Smooth muscle cell of the pulmonary artery (primary cell): ENCODE measurements around the gene SERPINE2. TPM values are rescaled to one million over a fixed set of nuclear protein-coding genes. Genes with fewer than 3 reads are reported as not detected.

Experiments
- total RNA-seq: library from RNA; depleted of rRNA; stranded (reverse); fragments of >200 nt; gene quantifications from 2 replicates; pipeline ENCODE4 v1.2.3, GENCODE V29; 2014

Gene SERPINE2, protein sequence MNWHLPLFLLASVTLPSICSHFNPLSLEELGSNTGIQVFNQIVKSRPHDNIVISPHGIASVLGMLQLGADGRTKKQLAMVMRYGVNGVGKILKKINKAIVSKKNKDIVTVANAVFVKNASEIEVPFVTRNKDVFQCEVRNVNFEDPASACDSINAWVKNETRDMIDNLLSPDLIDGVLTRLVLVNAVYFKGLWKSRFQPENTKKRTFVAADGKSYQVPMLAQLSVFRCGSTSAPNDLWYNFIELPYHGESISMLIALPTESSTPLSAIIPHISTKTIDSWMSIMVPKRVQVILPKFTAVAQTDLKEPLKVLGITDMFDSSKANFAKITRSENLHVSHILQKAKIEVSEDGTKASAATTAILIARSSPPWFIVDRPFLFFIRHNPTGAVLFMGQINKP
- 1,946 and 2,691 TPM in 2 replicates for total RNA-seq

DNA sequence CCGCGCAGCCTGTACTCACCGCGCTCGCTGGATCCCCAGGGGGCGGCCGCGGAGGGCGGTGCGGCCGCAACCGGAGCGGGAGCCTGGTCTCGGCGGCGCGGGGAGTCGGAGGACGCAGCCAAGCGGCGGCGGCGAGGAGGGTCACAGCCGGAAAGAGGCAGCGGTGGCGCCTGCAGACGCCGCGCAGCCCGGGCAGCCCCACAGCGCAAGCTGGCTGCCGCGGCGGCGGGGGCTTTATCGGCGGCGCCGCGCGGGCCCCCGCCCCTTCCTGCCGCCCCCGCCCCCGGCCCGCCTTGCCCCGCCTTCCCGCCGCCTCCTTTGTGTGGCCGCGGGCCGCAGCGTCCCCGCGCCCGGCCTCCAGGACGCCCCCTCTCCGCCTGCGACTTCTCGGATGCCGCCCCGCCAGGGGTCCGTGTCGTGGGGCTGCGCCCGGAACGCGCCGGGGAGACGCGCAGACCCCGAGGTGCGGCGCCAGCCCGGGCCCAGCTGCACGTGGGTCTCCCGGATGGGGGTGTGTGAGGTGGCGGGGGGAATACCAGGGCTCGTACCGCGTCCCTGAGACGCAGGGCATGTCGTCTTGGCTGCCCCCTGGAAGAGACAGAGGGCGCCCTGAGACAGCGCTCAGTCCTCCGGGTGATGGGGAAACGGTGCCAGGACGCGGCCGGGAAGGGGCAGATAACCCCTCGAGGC is at the start of gene SERPINE2:
SERPINE2 (minus strand) TSS at position 207 of the 690 bp plus-strand sequence. CDS start 37,386 bp downstream, outside the sequence.

DNA sequence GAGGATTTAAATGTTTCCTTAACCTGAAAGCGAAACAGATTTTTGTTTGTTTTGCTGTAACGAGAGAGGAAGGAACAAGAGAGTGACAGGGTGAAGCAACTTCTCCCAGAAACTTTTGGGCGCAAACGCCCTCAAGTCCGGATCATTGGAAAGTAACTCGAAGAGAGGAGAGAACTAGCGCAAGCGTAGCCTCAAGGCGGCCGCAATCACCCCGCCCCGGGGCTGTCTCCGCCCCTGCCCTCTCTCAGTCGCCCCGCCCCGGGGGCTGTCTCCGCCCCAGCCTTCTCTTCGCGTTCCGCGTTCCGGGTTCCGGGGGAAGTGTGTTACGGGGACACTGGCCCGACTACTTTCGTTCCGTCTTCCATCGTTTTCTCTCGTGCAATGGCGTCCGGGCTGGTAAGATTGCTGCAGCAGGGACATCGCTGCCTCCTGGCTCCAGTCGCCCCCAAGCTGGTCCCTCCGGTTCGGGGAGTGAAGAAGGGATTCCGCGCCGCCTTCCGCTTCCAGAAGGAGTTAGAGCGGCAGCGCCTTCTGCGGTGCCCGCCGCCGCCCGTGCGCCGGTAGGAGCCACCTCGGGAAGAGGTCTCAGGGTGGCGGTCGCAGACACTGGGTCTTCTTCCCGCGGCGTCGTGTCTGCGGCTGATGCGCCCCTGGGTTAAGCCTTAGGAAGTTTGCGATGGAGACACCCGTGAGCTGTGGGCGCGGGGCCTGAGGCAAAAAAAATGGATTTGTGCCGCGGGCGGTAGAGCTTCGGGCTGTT is 81.8 kb downstream of the SERPINE2 start, which contains the start of gene MRPL44:
MRPL44 (plus strand) TSS at position 372 of the 760 bp plus-strand sequence; CDS start at position 382, 10 bp downstream.

DNA sequence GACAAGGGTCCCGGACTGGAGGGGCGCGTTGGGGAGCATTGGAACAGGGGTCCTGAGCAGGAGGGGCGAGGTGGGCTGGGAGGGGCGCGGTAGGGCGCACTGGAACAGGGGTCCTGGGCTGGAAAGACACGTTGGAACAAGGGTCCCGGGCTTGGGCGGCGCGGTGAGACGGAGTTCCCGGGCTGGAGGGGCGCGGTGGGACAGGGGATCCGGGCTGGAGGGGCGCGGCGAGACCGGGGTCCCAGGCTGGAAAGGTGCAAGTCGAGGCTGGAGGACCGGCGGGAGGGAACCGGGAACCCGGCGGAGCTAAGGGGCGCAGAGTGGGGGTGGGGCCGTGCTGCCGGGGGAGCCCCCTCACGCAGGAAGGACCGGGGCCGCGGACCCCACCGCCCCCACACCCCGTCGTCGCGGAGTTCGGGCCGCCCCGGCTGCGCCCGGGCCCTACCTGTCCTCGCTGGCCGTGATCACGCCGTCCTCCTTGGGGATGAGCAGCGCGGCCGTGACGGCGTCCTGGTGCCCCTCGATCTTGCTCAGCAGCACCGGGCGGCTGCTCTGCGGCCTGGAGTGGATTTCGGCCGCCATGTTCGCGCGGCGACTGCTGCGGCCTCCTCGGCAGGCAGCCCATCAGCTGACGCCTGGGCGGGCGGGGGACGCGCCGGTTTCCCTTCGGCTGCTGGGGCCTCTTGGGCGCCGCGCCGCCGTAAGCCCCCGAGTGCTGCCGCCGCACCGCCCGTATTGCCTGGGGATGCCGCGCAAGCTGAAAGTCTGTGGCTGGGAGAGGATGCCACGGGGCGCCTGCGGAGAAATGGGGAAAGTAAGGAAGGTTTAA is 94.2 kb downstream of the SERPINE2 start, which contains the start of gene WDFY1:
WDFY1 (minus strand) TSS at position 633 of the 829 bp plus-strand sequence; CDS start at position 582, 51 bp downstream.

Other genes starting within 250 kb of the SERPINE2 start
- 18.6 and 41.7 TPM in 2 replicates for gene AP1S3, start 201.7 kb downstream of the SERPINE2 start, total RNA-seq
- gene WDFY1, start 94.0 kb downstream of the SERPINE2 start, total RNA-seq, result 149 and 193 TPM in 2 replicates
- gene MRPL44, start 81.8 kb downstream of the SERPINE2 start, total RNA-seq, result 19.1 and 21.4 TPM in 2 replicates